LHCN-M2 (cell line): ENCODE data around the gene POU5F1. TPM values are rescaled to one million over a fixed set of nuclear protein-coding genes. Genes with fewer than 3 reads are reported as not detected.

Experiments
- DNase-seq: peaks from one replicate; pipeline ENCODE4 v3.0.0-alpha.2; 2012; ENCODE audit warnings: low read depth
- total RNA-seq: library from RNA; depleted of rRNA; stranded (reverse); fragments of >200 nt; gene quantifications from 2 replicates; pipeline ENCODE4 v1.2.3, GENCODE V29; 2014

Gene POU5F1
- total RNA-seq, 1 experiment from 2014 or later: 0.63 TPM

DNA sequence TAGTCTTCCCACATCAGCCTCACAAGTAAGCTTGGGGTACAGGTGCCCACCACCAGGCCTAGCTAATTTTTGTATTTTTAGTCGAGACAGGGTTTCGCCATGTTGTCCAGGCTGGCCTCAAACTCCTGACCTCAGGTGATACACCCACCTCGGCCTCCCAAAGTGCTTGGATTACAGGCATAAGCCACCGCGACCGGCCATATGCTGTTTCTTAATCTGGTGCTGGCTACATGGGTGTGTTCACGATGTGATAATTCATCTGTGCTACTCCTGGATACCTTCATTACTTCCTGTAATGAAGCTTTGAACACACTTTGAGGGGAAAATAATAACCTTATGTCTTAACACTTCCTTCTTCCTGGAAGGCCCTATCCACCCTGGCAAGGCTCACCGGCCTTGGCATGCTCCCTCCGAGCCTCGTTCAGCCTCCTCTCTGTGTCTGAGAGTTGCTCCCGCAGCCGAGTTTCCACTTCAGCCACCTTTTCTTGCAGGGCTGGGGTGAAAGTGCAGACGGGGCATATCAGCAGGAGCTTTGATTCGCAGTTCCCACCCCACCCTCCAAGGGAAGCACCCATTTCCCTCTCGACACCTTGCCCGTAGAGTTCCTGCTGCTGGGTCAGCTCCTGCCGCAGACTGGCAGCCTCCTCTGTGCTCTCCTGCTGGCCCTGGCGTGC lies 26.0 kb downstream of the POU5F1 start:
- no peak for DNase-seq

DNA sequence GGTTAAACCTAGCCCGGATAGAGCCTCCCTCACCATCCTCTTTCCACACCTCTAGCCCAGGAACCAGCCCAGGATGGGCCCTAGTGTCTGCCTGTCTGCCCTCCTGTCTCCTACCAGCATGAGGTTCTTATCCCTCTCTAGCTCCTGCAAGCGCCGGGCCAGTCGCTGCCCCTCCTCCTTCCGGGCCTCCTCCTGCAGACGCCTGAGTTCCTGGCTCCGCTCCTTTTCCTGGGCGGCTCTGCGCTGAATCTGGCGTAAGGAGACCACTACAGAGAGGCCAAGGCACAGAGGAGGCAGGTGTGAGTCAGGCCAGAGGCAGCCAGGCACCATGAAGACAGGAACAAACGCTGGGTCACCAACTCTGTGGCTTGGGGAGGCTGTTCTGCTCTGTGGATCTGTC lies 27.3 kb downstream of the POU5F1 start:
- DNase-seq: peak; percentile 33

DNA sequence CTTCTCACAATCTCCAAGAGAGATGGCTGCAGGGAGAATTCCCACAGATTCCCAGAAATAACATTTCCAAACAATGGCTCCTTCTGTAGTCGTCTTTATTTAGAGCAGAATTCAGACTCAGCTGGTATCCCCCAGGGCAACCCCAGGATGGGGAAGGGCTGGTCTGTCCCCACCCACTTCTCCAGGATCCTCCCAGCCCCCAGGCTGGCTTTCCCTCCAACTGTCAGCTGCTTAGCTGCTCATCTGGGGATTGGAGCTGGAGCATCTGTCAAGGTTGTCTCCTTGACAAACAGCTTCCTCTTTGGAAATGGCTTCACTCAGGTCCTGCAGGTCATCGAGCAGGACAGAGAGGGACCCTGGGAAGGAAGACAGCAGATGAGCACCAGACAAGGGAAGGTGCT lies 28.1 kb downstream of the POU5F1 start:
- no peak for DNase-seq

DNA sequence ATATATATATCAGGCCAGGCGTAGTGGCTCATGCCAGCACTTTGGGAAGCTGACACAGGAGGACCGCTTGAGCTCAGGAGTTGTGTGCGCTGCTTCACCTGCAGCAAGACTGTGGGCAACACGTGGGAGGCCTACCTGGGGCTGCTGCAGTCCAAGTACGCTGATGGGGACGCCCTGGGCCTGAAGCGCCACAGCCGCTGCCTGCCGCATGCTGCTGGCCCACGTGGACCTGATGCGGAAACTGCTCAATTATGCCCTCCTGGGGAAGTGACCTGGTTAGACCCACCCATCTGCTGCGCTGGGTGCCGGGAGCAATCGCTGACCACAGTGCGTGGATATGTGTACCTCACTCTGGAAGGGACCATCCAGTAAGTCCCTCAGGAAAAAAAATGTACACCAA lies 29.8 kb downstream of the POU5F1 start:
- DNase-seq: no peak

DNA sequence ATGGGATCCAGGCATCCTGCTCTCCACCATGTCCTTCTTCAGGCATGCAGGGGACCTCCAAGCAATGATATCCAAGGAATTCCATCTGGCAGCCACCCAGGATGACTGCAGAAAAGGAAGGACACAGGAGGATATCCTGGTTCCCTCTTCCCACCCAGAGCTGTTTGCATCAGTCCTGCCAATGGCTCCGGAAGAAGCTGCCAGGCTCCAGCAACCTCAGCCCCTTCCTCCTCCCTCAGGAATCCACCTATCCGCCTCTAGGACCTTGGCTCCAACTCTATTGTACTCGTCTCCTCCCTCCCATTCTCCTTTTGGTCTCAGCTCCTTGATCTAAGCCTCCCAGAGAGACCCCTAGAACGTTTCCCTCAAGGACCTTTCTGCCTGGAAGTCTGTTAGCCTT lies 30.9 kb downstream of the POU5F1 start:
- no peak for DNase-seq

DNA sequence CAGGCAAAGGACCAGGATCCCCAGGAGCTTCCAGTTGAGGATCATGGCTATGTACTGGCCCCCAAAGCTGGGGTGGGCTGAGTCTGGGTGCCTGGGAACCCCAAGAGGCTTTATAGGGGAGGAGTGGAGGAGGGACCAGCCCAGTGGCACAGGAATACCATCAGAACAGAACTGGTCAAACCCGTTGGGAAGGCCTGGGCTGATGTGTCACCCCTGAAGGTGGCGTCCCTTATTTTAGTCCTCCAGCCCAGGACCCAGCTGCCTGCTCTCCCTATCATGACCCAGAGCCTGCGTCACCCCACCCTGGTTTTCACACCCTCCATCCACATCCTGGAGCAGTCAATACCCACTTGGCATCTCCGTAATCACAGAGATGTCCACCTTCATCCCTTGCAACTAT lies 31.5 kb downstream of the POU5F1 start, which contains the start of gene PSORS1C2:
TSS of gene PSORS1C2 (minus strand) at position 85 of the 400 bp plus-strand sequence. CDS start at position 45, 40 bp downstream.
- no peak for DNase-seq

DNA sequence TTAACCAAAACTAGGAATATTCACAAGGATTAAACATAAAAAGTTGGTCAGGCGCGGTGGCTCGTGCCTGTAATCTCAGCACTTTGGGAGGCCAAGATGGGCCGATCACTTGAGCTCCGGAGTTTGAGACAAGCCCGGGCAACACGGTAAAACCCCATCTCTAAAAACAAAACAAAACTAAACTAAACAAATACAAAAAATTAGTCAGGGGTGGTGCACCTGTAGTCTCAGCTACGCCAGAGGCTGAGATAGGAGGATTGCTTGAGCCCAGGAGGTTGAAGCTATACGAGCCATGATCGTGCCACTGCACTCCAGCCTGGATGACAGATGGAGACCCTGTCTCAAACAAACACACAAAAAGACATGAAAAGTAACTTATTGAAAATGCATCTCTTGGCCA lies 34.8 kb downstream of the POU5F1 start:
- no peak for DNase-seq

DNA sequence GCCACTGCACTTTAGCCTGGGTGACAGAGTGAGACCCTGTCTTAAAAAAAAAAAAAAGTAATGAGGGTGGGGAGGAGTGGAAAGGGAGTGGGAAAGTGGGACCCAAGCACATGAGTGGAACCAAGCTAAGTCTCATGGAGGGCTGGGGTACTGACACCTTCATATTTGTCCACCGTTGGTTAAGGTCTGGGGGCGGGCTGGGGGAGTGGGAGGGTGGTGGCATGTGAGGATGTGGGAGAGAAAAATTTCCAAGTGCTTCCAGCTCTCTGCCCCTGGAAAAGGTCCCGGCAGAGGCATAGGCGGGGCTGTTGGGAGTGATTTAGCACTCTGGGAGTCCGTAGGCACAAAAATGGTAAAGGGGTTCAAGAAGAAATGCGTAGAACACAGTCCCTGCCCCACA lies 37.7 kb downstream of the POU5F1 start:
- DNase-seq: no peak

DNA sequence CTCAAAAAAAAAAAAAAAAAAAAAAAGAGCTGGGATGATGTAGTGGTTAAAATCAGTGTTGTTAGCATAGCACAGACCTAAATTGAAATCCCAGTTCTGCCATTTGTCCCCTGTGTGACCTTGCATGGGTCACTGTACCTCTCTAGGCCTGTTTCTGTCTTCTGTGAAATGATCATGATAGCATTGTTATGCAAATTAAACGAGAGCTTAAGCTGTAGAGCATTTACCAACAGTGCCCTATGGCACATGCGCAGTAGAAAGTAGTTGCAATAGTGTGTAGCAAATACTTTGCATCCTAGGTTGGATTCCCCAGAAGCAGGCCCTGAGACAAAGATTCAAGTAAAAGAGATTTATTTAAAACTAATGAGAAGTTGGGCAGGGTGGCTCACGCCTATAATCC lies 38.9 kb downstream of the POU5F1 start:
- DNase-seq: no peak

DNA sequence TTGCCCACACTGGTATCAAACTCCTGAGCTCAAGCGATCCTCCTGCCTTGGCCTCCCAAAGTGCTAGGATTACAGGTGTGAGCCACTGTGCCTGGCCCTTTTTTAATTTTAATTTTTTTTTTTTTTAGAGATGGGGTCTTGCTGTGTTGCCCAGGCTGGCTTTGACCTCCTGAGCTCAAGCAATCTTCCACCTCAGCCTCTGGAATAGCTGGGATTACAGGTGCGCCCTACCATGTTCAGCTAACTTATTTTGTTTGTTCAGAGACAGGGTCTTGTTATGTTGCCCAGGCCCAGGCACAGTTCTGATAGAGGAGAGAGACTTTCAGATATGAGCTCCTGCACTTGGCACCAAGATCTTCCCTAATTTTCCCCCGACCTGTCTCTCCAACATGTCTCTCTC lies 39.7 kb downstream of the POU5F1 start:
- no peak for DNase-seq

DNA sequence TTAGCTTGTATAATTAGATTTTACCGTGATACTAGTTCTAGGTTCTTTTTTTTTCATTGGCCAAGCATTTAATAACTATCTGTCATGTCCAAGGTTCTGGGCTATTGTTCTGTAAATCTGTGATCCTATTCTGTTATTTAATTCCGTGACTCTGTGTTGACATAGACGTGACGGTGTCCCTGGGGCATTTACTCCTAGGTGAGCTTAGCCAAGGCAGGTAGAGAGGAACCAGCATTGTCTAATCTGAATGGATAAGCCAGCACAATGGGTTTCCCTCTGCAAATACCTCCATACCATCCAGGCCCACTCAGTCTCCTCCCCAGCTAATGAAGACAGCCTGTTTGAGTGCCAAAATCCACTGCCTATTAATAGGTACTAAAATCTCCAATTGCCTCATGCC lies 41.4 kb downstream of the POU5F1 start:
- DNase-seq: no peak

DNA sequence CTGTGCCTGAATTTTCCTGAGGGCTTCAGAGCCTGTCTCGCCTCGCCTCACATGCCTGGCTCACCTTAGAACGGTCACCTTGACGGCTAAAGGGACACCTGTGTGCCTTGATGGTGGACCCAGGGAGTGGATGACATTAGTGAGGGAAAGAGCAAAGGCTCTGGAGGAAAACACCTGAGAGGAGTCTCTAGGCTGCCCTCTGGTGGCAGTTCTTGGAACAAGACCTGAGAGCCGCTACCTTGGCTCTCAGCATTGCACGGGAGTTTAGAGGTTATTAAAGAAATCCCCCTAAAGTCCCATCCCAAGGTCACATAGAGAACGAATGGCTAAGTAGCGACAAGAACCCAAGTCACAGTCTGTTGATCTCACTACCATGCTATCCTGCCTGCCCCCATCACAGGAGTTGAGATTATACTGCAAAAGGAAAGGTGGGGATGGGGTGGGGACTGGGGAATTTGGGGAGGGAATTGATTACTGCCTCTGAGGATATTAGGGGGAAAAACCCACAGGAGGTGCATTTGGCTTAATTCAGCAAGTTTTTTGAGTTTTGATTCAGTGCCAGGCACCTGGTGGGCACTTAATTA lies 42.3 kb downstream of the POU5F1 start:
- peak; percentile 20 for DNase-seq

DNA sequence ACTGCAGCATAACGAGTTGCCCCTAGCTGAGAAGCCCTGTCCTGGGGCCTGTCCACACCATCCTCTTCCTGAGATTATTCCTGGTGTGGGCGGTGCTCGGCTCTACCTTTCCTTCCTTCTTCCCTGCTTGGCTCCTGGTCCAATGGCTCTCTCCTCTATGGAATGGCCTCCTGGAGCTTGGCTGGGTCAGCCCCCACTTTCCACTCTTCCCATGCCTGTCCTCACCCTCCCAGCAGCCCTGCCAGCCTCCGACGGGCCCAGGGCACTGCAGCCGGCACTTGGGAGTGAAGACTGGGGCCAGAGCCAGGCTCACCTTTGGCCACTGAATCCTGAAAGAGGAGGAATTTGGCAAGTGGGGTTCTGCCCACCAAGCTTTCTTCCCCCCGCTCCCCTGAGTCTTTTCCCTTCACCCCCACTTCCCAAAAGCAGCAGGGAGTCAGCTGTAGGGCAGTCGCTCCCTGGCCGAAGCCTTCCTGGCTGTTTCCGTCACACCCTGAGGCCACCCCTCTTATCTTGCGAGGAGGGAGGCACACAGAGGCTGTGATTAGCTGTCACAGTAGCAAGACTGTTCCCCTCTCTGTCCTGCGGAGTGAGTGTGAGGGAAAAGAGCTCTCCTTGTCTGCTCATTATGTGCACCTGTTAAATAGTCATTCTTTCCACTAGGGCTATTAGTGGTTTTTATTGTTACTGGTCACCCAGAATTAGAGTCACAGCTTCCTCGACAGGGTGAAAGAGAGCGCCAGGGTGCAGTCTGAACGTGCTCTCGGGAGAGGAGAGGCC lies 43.9 kb downstream of the POU5F1 start:
- no peak for DNase-seq

DNA sequence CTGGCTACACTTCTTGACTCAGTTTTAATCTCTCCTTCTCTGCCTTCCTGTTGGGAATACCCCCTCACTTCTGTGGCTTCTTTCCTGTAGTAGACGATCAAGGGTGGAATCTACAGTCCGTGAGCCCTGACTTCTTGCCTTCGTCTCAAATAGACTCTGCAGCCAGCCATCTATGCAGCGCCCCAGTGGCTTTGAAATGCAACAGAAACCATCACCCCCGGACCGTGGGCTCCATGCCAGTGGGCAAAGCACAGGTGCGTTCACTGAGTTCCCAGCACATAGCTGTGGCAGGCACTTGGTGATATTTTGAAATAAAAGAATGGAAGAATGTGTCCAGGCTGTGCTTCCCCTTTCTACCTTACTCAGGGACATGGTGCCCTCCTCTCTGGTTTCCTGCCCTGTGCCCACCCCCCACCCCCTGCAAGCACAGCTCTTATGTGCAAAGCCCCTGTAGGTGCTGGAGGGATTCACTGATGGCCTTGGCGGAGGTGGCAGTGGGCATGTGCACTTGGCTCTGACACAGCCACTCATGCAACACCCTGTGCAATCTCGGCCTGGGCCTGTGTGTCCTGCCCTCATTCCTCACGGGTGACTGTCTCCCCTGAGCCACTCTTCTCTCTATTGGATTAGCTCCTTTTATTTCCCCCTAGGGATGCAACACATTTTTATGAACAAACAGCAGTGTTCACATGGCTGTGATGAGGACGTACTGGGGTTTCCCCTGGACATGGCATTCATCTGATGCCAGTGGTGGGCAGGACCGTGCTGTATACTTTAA lies 44.7 kb downstream of the POU5F1 start:
- peak; percentile 76 for DNase-seq

DNA sequence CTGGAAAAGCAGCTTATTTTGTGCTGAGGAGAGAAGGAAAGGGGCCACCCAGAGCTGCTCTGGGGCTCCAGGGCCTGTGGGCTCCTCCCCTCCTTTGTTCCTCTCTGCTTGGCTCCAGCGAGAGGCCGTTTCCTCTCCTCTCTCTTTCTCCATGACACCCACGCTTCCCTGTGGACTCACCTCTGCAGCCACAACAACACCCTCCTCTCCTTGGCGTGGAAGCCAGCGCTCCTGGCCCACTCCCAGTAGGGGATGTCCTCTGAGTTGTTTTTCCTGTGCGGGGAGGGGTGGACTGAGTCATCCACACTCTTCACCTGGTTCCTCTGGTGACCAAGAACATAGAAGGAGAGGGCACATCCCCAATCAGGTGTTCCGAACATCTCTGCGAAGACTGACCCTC lies 45.3 kb downstream of the POU5F1 start:
- no peak for DNase-seq

DNA sequence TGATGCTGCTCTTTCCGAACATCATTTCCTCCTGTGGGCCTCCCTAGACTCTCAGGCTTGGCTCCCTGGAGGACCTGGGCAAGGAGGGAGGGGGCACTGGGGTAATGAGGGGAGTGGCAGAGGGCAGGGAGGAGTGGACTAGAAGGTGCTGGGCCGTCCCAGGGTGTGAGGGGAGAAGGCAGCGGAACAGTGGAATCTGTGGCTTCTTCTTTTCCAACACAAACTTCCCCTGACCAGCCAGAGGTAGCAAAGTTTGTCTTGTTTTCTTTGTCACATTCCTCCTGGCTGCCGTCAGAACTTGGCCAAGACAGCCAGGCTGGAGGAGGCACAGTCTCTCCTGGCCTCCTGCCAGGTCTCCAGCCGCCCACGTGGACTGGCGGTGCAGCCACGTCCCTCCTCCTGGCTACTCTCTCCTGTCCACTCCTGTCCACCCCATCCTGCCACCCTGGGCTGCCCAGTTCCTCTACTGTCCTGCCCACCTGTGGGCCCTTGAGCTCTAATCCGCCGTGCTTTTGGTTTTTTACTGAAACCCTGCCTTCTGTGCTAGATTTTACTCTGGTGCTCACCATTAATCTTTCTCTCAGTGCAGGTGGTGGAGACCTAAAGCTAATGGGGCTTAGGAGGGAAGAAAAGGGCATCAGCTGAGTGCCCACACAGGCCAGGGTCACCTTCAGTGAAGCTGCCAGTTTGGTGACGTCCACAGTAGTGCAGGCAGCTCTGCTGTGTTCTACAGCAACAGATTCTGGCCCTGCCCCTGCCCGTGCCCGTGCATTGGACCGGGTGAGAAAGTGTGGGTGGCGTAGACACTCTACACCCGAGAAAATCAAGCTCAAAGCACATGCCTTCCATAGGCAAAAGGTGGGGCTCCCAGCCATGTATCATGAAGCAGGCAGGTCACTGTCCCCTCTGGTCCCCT lies 47.4 kb downstream of the POU5F1 start:
- DNase-seq: peak; percentile 83

DNA sequence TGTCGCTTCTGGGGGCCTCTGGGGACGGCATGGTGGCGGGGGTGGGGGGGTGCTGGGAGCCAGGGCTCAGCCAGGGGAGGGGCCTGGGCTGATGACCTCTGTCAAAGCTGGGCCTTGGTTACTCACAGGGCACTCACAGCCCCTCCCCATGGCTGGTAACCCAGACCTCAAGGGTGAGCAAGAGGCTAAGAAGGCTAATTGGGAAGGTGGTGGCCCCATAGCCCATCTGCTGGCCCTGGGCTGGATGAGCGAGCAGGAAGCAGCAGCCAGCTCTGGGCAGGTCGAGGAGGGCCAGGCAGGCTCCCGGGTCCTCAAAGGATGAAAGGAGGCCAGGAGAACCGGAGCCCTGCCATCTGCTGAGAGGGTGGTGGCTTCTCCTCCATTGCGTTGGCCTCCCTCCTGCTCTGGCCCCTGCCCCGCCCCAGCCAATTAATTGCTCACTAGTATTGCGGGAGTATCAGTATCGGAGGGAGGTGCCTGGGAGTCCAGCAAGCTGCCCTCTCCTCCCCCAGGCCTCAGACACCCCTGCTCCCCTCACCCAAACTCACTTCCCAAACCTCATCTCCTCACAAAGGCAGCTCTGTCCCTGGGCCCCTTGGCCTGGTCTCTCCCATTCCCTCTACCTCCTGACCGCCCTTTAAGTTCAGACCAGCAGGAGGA lies 49.2 kb downstream of the POU5F1 start:
- no peak for DNase-seq

DNA sequence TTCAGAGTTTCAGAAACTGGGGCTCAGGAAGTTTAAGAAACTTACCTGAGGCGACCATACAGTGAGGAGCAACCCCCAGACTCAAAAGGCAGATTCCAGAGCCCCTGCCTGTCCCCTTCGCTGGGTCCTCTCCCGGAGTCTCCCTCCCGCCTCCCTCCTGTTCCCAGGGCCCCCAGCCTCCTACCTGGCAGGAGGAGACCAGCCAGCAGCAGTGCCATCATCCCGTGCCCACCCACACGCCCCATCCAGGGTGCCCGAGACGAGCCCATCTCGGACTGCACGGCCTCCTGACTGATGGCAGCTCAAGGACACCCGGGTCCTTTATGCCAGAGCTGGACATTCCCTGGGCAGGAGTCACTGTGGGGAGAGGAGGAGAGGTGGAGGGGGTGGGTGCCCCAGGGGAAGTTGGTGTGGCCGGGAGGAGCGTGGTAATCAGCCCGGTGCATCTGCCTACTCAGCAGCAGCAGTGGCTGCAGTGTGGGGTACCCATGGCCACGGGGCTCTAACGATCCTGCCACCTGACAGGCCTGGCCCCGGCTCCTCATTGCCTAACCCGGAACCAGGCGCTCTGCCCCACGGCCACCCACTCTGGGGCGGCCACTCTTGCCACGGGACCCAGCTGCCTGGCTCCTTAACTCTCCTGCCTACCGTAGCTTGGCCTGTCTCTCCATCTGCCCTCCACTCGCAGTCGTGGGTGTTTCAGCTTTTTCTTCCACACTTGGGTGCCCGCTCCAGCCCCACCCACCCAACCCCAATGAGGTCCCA lies 50.1 kb downstream of the POU5F1 start, which contains the start of gene CDSN:
TSS of gene CDSN (minus strand) at position 296 of the 765 bp plus-strand sequence. CDS start at position 269, 27 bp downstream.
- DNase-seq: no peak

DNA sequence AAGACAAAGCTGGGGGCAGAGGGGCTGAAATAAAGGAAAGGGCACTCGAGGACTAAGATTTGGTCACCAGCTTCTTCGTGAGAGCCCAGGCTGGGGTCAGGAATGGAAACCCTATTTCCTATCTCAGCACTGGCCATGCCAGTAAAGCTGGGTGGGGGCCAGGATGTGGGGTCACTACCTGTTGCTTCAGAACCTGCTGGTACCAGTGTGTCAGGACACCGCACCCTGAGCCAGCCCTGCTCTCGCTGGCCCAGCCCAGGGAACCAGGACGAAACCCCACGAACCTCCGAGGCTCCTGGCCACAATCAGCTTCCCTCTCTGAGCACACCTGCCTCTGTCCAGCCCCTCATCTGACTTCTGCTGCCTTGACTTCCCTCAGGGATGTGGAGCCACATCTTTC lies 52.3 kb downstream of the POU5F1 start:
- DNase-seq: no peak
